Breast epithelium (tissue), 3 donors: ENCODE data around the gene CRCP.

Experiments used
- POLR2AphosphoS5 ChIP-seq, 3 donors: sonication (generic); formaldehyde crosslinking; IDR thresholded peaks; one replicate each; pipeline ENCODE4 v1.6.1; 2017; ENCODE audit warnings: antibody characterized with exemption in 3 of 3
- TF ChIP-seq, protein P1 (sequence below), 3 donors: fragments of 450-650 bp; IDR thresholded peaks; one replicate each; pipeline ENCODE4 v1.5.1; 2016 to 2017; ENCODE audit warnings: antibody characterized with exemption in 3 of 3, mild to moderate bottlenecking in 3 of 3, moderate library complexity in 3 of 3

DNA sequence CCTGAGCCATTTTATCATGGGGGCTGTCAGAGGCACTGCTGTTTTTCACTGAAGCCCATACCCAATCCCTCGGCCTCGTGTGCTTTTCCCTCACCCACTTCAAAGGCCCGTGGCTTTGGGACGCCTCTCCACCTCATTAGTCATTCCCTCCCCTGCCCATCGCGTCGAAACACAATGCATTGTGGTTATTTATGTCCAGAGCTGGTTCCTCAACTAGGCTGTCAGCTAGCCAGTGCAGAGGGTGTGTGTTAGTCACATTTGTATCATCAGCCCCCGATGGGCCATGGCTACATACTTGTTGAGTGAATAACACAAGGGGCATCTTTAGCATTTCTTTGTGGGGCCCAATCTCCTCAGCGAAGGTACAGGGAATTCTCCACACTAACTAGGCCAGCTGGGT is 3.8 kb upstream of the CRCP start:
- TF ChIP-seq, protein P1, sequence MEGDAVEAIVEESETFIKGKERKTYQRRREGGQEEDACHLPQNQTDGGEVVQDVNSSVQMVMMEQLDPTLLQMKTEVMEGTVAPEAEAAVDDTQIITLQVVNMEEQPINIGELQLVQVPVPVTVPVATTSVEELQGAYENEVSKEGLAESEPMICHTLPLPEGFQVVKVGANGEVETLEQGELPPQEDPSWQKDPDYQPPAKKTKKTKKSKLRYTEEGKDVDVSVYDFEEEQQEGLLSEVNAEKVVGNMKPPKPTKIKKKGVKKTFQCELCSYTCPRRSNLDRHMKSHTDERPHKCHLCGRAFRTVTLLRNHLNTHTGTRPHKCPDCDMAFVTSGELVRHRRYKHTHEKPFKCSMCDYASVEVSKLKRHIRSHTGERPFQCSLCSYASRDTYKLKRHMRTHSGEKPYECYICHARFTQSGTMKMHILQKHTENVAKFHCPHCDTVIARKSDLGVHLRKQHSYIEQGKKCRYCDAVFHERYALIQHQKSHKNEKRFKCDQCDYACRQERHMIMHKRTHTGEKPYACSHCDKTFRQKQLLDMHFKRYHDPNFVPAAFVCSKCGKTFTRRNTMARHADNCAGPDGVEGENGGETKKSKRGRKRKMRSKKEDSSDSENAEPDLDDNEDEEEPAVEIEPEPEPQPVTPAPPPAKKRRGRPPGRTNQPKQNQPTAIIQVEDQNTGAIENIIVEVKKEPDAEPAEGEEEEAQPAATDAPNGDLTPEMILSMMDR (IDR thresholded peaks at IDR 0.05), result no peak
- TF ChIP-seq POLR2AphosphoS5 (IDR thresholded peaks at IDR 0.05), result no peak
